Aorta (tissue), 4 donors: ENCODE measurements around the gene SLC4A2. TPM values are rescaled to one million over a fixed set of nuclear protein-coding genes. Genes with fewer than 3 reads are reported as not detected.

ENCODE experiments used
- polyA plus RNA-seq, 2 donors: library from polyadenylated mRNA; stranded (reverse); fragments of 200-250 nt; gene quantifications; one replicate each; pipeline ENCODE4 v1.2.3, GENCODE V29; 2013
- total RNA-seq, 2 donors: library from RNA; stranded (reverse); fragmentation: NEBNext Ultra II Directional; extraction: Animal tissue kit (Norgen Biotek cat#: 25700); gene quantifications; one replicate each; pipeline ENCODE4 v1.2.1, GENCODE V29; 2021
- donor health status: healthy with polysubstance abuse.
- donor health status: Bipolar disorder and iron deficiency.
- donor health status: DM: no; HTN: no; CAD: no.
- donor health status: DM: yes; HTN: yes; CAD: no.

Gene SLC4A2
- total and polyA plus RNA-seq, 4 donors, result 37.1 to 215 (median 123) TPM

Other genes starting within 250 kb of the SLC4A2 start
- gene AOC1, start 207.1 kb upstream of the SLC4A2 start, total RNA-seq, result under 1 TPM in 1 of 2 donors, not detected in 1; 0.72 TPM
- gene AOC1, start 207.1 kb upstream of the SLC4A2 start, polyA plus RNA-seq, result 10 to 100 TPM in 1 of 2 donors, under 1 TPM in 1; 0.23 to 17.9 TPM
- 1 to 10 TPM in 1 of 2 donors, under 1 TPM in 1; 0.65 to 2.4 TPM for gene KCNH2, start 81.3 kb upstream of the SLC4A2 start, total RNA-seq
- under 1 TPM; 0.23 to 0.63 TPM for gene KCNH2, start 81.3 kb upstream of the SLC4A2 start, polyA plus RNA-seq
- gene NOS3, start 68.6 kb upstream of the SLC4A2 start, total RNA-seq, result 10 to 100 TPM; 28.1 to 32.4 TPM
- 10 to 100 TPM in 1 of 2 donors, under 1 TPM in 1; 0.63 to 17.3 TPM for gene NOS3, start 68.6 kb upstream of the SLC4A2 start, polyA plus RNA-seq
- under 1 TPM in 1 of 2 donors, not detected in 1; 0.12 TPM for gene ATG9B, start 35.1 kb upstream of the SLC4A2 start, total RNA-seq
- not detected for gene ATG9B, start 35.1 kb upstream of the SLC4A2 start, polyA plus RNA-seq
- gene ABCB8, start 31.1 kb upstream of the SLC4A2 start, total RNA-seq, result 10 to 100 TPM; 18.7 to 30.8 TPM
- 10 to 100 TPM in 1 of 2 donors, 1 to 10 TPM in 1; 5.5 to 39.7 TPM for gene ABCB8, start 31.1 kb upstream of the SLC4A2 start, polyA plus RNA-seq
- 1 to 10 TPM; 1.7 to 2.9 TPM for gene ASIC3, start 11.1 kb upstream of the SLC4A2 start, total RNA-seq
- 1 to 10 TPM in 1 of 2 donors, not detected in 1; 7.1 TPM for gene ASIC3, start 11.1 kb upstream of the SLC4A2 start, polyA plus RNA-seq
- gene CDK5, start 1.7 kb upstream of the SLC4A2 start, total RNA-seq, result 1 to 10 TPM; 4.1 to 6.6 TPM
- gene CDK5, start 1.7 kb upstream of the SLC4A2 start, polyA plus RNA-seq, result 1 to 10 TPM; 6.0 to 8.9 TPM
- 10 to 100 TPM; 45.6 to 56.6 TPM for gene FASTK, start 21.2 kb downstream of the SLC4A2 start, total RNA-seq
- gene FASTK, start 21.2 kb downstream of the SLC4A2 start, polyA plus RNA-seq, result 100 to 1,000 TPM in 1 of 2 donors, 10 to 100 TPM in 1; 58.4 to 216 TPM
- 10 to 100 TPM; 32.7 to 33.9 TPM for gene TMUB1, start 23.9 kb downstream of the SLC4A2 start, total RNA-seq
- gene TMUB1, start 23.9 kb downstream of the SLC4A2 start, polyA plus RNA-seq, result 10 to 100 TPM; 19.0 to 72.4 TPM
- gene AGAP3, start 26.9 kb downstream of the SLC4A2 start, total RNA-seq, result 100 to 1,000 TPM in 1 of 2 donors, 10 to 100 TPM in 1; 60.6 to 115 TPM
- 100 to 1,000 TPM in 1 of 2 donors, 10 to 100 TPM in 1; 21.5 to 105 TPM for gene AGAP3, start 26.9 kb downstream of the SLC4A2 start, polyA plus RNA-seq
- not detected for gene GBX1, start 108.1 kb downstream of the SLC4A2 start, total RNA-seq
- not detected for gene GBX1, start 108.1 kb downstream of the SLC4A2 start, polyA plus RNA-seq
- not detected for gene ASB10, start 127.7 kb downstream of the SLC4A2 start, total RNA-seq
- not detected for gene ASB10, start 127.7 kb downstream of the SLC4A2 start, polyA plus RNA-seq
- gene H2BK1, start 150.9 kb downstream of the SLC4A2 start, total RNA-seq, result 1 to 10 TPM in 1 of 2 donors, not detected in 1; 2.2 TPM
- not detected for gene H2BK1, start 150.9 kb downstream of the SLC4A2 start, polyA plus RNA-seq
- 10 to 100 TPM; 15.8 to 25.8 TPM for gene ABCF2, start 167.6 kb downstream of the SLC4A2 start, total RNA-seq
- 10 to 100 TPM; 14.3 to 15.9 TPM for gene ABCF2, start 167.6 kb downstream of the SLC4A2 start, polyA plus RNA-seq
- gene CHPF2, start 172.9 kb downstream of the SLC4A2 start, total RNA-seq, result 10 to 100 TPM; 49.1 to 51.6 TPM
- 10 to 100 TPM in 1 of 2 donors, 1 to 10 TPM in 1; 7.8 to 53.5 TPM for gene CHPF2, start 172.9 kb downstream of the SLC4A2 start, polyA plus RNA-seq
- 10 to 100 TPM; 52.4 to 84.4 TPM for gene SMARCD3, start 189.1 kb downstream of the SLC4A2 start, total RNA-seq
- gene SMARCD3, start 189.1 kb downstream of the SLC4A2 start, polyA plus RNA-seq, result 100 to 1,000 TPM in 1 of 2 donors, 10 to 100 TPM in 1; 48.5 to 182 TPM